H9 (cell line): ENCODE results near the gene STXBP1. TPM values are rescaled to one million over a fixed set of nuclear protein-coding genes. Genes with fewer than 3 reads are reported as not detected.

Experiments
- DNase-seq: peaks from one replicate; pipeline ENCODE4 v3.0.0-alpha.2; 2017
- H2AFZ ChIP-seq: one replicate; pipeline ENCODE4 v1.6.1; 2013; ENCODE audit warnings: mild to moderate bottlenecking, low read length, control low read depth, moderate library complexity
- H2AK5ac ChIP-seq: 2 replicates; pipeline ENCODE4 v1.6.1; 2013; ENCODE audit warnings: low read length, control low read depth, mixed read lengths; ENCODE audit not compliant: insufficient read length
- H2BK120ac ChIP-seq: one replicate; pipeline ENCODE4 v1.6.1; 2013; ENCODE audit warnings: low read depth, mild to moderate bottlenecking, low read length, control low read depth, inconsistent platforms; ENCODE audit not compliant: poor library complexity, severe bottlenecking
- H2BK12ac ChIP-seq: 2 replicates; pipeline ENCODE4 v1.6.1; 2013; ENCODE audit warnings: low read length, control low read depth, mixed read lengths, low read depth; ENCODE audit not compliant: insufficient read length
- H2BK15ac ChIP-seq: 2 replicates; pipeline ENCODE4 v1.6.1; 2013; ENCODE audit warnings: low read depth, low read length, control low read depth
- H2BK20ac ChIP-seq: one replicate; pipeline ENCODE4 v1.6.1; 2013; ENCODE audit warnings: low read depth, mild to moderate bottlenecking, low read length, control low read depth, inconsistent platforms; ENCODE audit not compliant: poor library complexity, severe bottlenecking
- H2BK5ac ChIP-seq: 2 replicates; pipeline ENCODE4 v1.6.1; 2013; ENCODE audit warnings: low read length, control low read depth, mixed read lengths; ENCODE audit not compliant: insufficient read length
- H3K14ac ChIP-seq: 2 replicates; pipeline ENCODE4 v1.6.1; 2013; ENCODE audit warnings: low read length, control low read depth; ENCODE audit not compliant: insufficient read depth
- H3K18ac ChIP-seq: 2 replicates; pipeline ENCODE4 v1.6.1; 2013; ENCODE audit warnings: low read depth, mild to moderate bottlenecking, mixed read lengths, low read length, control low read depth; ENCODE audit not compliant: insufficient read length
- H3K23ac ChIP-seq: 2 replicates; pipeline ENCODE4 v1.6.1; 2013; ENCODE audit warnings: low read length, control low read depth, mixed read lengths, low read depth; ENCODE audit not compliant: insufficient read length
- H3K23me2 ChIP-seq: 2 replicates; pipeline ENCODE4 v1.6.1; 2013; ENCODE audit warnings: low read depth, mild to moderate bottlenecking, mixed read lengths, low read length, control low read depth; ENCODE audit not compliant: insufficient read length, poor library complexity, severe bottlenecking
- H3K27ac ChIP-seq: 2 replicates; pipeline ENCODE4 v1.5.1; 2013; ENCODE audit warnings: low read length, control low read depth, mixed read lengths, low read depth; ENCODE audit not compliant: insufficient read length
- H3K27me3 ChIP-seq: 2 replicates; pipeline ENCODE4 v1.6.1; 2013; ENCODE audit warnings: low read length, control low read depth, inconsistent platforms; ENCODE audit not compliant: insufficient read depth
- H3K4ac ChIP-seq: 2 replicates; pipeline ENCODE4 v1.6.1; 2013; ENCODE audit warnings: low read depth, mild to moderate bottlenecking, control low read depth, inconsistent platforms, low read length, moderate library complexity
- H3K4me1 ChIP-seq: 2 replicates; pipeline ENCODE4 v1.6.1; 2013; ENCODE audit warnings: low read length, control low read depth, inconsistent platforms; ENCODE audit not compliant: insufficient read depth
- H3K4me2 ChIP-seq: 2 replicates; pipeline ENCODE4 v1.6.1; 2013; ENCODE audit warnings: low read length, control low read depth, mixed read lengths; ENCODE audit not compliant: insufficient read length, insufficient read depth
- H3K56ac ChIP-seq: 2 replicates; pipeline ENCODE4 v1.6.1; 2013; ENCODE audit warnings: low read depth, mild to moderate bottlenecking, mixed read lengths, low read length, control low read depth; ENCODE audit not compliant: insufficient read length
- H3K79me1 ChIP-seq: 2 replicates; pipeline ENCODE4 v1.6.1; 2013; ENCODE audit warnings: low read depth, mild to moderate bottlenecking, moderate library complexity, low read length, control low read depth, inconsistent platforms; ENCODE audit not compliant: insufficient read depth, poor library complexity, severe bottlenecking
- H3K79me2 ChIP-seq: 2 replicates; pipeline ENCODE4 v1.6.1; 2013; ENCODE audit warnings: low read length, control low read depth, inconsistent platforms; ENCODE audit not compliant: insufficient read depth
- H3K9ac ChIP-seq: 2 replicates; pipeline ENCODE4 v1.6.1; 2013; ENCODE audit warnings: low read length, control low read depth, mixed read lengths; ENCODE audit not compliant: insufficient read length; ENCODE audit errors: extremely low read depth
- H3K9me3 ChIP-seq: one replicate; pipeline ENCODE4 v1.6.1; 2013; ENCODE audit warnings: low read depth, low read length, inconsistent platforms; ENCODE audit not compliant: control insufficient read depth
- H3T11ph ChIP-seq: one replicate; pipeline ENCODE4 v1.6.1; 2013; ENCODE audit warnings: mild to moderate bottlenecking, low read length, control low read depth, inconsistent platforms
- H4K20me1 ChIP-seq: one replicate; pipeline ENCODE4 v1.6.1; 2013; ENCODE audit not compliant: control insufficient read depth, insufficient read length, insufficient read depth
- H4K5ac ChIP-seq: 2 replicates; pipeline ENCODE4 v1.6.1; 2013; ENCODE audit warnings: low read depth, mild to moderate bottlenecking, mixed read lengths, low read length, control low read depth; ENCODE audit not compliant: insufficient read length
- H4K8ac ChIP-seq: replicated peaks from 2 replicates; pipeline ENCODE4 v1.6.1; 2013; ENCODE audit warnings: low read length, control low read depth, mixed read lengths, low read depth; ENCODE audit not compliant: insufficient read length
- H4K91ac ChIP-seq: 2 replicates; pipeline ENCODE4 v1.6.1; 2013; ENCODE audit warnings: low read depth, mild to moderate bottlenecking, moderate library complexity, mixed read lengths, low read length, control low read depth; ENCODE audit not compliant: insufficient read length
- H3K27ac Mint-ChIP-seq, 3 experiments: 2 replicates in 2 of 3; 3 replicates in 1 of 3; pipeline ENCODE4 v1.8.0; 2020 to 2021; ENCODE audit warnings: mixed read lengths in 3 of 3, mild to moderate bottlenecking in 1 of 3, moderate library complexity in 1 of 3
- H3K27me3 Mint-ChIP-seq: 2 replicates; pipeline ENCODE4 v1.8.0; 2021; ENCODE audit warnings: low read depth, mild to moderate bottlenecking, moderate library complexity, mixed read lengths
- H3K36me3 Mint-ChIP-seq, 3 experiments: 2 replicates in 2 of 3; 3 replicates in 1 of 3; pipeline ENCODE4 v1.8.0; 2020 to 2021; ENCODE audit warnings: low read depth in 3 of 3, mixed read lengths in 3 of 3; ENCODE audit not compliant: insufficient read depth in 1 of 3
- H3K4me1 Mint-ChIP-seq, 2 experiments: 2 replicates each; pipeline ENCODE4 v1.8.0; 2020; ENCODE audit warnings: mixed read lengths in 2 of 2
- H3K4me3 Mint-ChIP-seq, 2 experiments: 2 replicates in 1 of 2; 3 replicates in 1 of 2; pipeline ENCODE4 v1.8.0; 2020 to 2021; ENCODE audit warnings: mild to moderate bottlenecking in 2 of 2, mixed read lengths in 2 of 2, moderate library complexity in 1 of 2
- H3K9me3 Mint-ChIP-seq, 2 experiments: 2 replicates in 1 of 2; 3 replicates in 1 of 2; pipeline ENCODE4 v1.8.0; 2020; ENCODE audit warnings: mild to moderate bottlenecking in 2 of 2, mixed read lengths in 2 of 2, moderate library complexity in 1 of 2
- WGBS: extraction: QIAGEN DNeasy Blood & Tissue Kit; methylation state at CpG from one replicate; pipeline ENCODE4 v1.1.7; 2013; ENCODE audit warnings: missing lambda C conversion rate, low lambda C conversion rate, mixed read lengths; ENCODE audit not compliant: insufficient read length; ENCODE audit errors: extremely low coverage; 5-methylcytosine and 5-hydroxymethylcytosine counted together
- total RNA-seq: library from RNA; stranded (reverse); gene quantifications from 2 replicates; pipeline ENCODE4 v1.2.1, GENCODE V29; 2021
- TF ChIP-seq, protein P1 (sequence below): fragments of 200-600 bp; sonication (generic); conservative IDR thresholded peaks from 3 replicates; pipeline ENCODE4 v1.8.0; 2021; ENCODE audit warnings: antibody characterized with exemption, mild to moderate bottlenecking

Gene STXBP1
- total RNA-seq, 1 experiment from 2014 or later: 22.3 TPM

DNA sequence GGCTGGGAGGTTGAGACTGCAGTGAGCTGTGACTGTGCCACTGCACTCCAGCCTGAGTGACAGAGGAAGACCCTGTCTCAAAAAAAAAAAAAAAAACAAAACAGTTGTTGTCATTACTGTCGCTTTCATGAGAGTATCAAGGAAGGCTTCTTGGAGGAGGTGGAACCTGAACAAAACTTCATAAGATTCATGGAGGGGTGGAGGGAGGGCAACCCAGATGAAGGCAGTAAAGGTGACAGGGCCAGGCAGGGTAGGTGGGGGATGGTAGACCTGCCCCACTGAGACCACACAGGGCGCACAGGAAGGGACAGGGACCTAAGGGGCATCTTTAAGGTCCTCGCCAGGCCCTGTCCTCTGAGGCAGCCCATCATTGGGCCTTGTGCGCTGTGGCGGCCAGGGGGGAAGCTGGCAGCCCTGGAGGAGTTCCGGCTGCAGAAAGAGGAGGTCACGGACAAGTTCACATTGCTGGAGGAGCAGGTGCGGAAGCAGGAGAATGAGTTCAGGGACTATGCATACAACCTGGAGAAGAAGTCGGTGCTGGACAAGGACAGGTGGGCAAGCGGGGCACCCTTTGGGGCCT lies 98.2 kb downstream of the STXBP1 start:
- Histone ChIP-seq H4K8ac (no peak overlapping the region), H3T11ph (no peak overlapping the region), H2BK20ac (no peak overlapping the region), H2AK5ac (no peak overlapping the region), H2AFZ (no peak overlapping the region), H3K4me2 (no peak overlapping the region), H3K27ac (no peak overlapping the region), H3K14ac (no peak overlapping the region), H2BK12ac (no peak overlapping the region), H3K9ac (no peak overlapping the region), H4K91ac (no peak overlapping the region), H3K9me3 (no peaks in the 10 kb centered on the region), H3K56ac (no peak overlapping the region), H3K23me2 (peaks cover 5% of the 10 kb centered on the region), H3K4me1 (no peaks in the 10 kb centered on the region; the same call in 1 of the 2 replicates), H3K27me3 (no peaks in the 10 kb centered on the region), H3K4ac (no peak overlapping the region), H3K23ac (no peak overlapping the region), H2BK5ac (no peak overlapping the region), H4K20me1 (no peaks in the 10 kb centered on the region), H2BK120ac (no peak overlapping the region), H3K18ac (no peak overlapping the region), H3K79me2 (no peaks in the 10 kb centered on the region), H3K79me1 (no peaks in the 10 kb centered on the region), H2BK15ac (no peak overlapping the region), H4K5ac (no peak overlapping the region)
- Mint-ChIP-seq H3K4me3 (peak overlapping the region in 1 of 2 experiments; percentile 13; a peak in 1 of 5 replicates), H3K27ac (peak overlapping the region in 2 of 3 experiments; percentile 8 to 86; a peak in 2 of 7 replicates), H3K9me3 (peaks cover 0 to 2% of the 10 kb centered on the region in 2 experiments; a peak in 1 of 5 replicates), H3K4me1 (peaks cover 21 to 44% of the 10 kb centered on the region in 2 experiments), H3K36me3 (no peaks in the 10 kb centered on the region; a peak in 1 of 7 replicates), H3K27me3 (peaks cover 8% of the 10 kb centered on the region)
- WGBS: no CpG with 5 or more reads among the region's 10 CpGs
- TF ChIP-seq, protein P1, sequence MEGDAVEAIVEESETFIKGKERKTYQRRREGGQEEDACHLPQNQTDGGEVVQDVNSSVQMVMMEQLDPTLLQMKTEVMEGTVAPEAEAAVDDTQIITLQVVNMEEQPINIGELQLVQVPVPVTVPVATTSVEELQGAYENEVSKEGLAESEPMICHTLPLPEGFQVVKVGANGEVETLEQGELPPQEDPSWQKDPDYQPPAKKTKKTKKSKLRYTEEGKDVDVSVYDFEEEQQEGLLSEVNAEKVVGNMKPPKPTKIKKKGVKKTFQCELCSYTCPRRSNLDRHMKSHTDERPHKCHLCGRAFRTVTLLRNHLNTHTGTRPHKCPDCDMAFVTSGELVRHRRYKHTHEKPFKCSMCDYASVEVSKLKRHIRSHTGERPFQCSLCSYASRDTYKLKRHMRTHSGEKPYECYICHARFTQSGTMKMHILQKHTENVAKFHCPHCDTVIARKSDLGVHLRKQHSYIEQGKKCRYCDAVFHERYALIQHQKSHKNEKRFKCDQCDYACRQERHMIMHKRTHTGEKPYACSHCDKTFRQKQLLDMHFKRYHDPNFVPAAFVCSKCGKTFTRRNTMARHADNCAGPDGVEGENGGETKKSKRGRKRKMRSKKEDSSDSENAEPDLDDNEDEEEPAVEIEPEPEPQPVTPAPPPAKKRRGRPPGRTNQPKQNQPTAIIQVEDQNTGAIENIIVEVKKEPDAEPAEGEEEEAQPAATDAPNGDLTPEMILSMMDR: no peak
- no peak for DNase-seq
